OCI-LY7 (cell line): Measurements from ENCODE around the gene CCL3. TPM values are rescaled to one million over a fixed set of nuclear protein-coding genes. Genes with fewer than 3 reads are reported as not detected.

Source experiments
- BruUV-seq: library from RNA; stranded (reverse); fragments of 400-500 nt; replicated peaks from 2 replicates; lab custom pipeline; 2021; lab: Mats Ljungman, UMichigan
- CTCF ChIA-PET: fragments of 300-600 bp; sonication (Branson Sonifier 250); formaldehyde crosslinking; loops from one replicate; lab custom pipeline; 2022; ENCODE audit warnings: antibody characterized with exemption; ENCODE audit not compliant: unreplicated experiment; lab: Charles Lee
- POLR2A ChIA-PET: fragments of 300-600 bp; sonication (Branson Sonifier 250); formaldehyde crosslinking; loops from one replicate; lab custom pipeline; 2022; ENCODE audit warnings: antibody characterized with exemption; lab: Charles Lee
- DNase-seq: peaks from one replicate; pipeline ENCODE4 v3.0.0-alpha.2; 2015; ENCODE audit warnings: low spot score
- H2AFZ ChIP-seq: fragments of 200-600 bp; sonication (generic), shearing (Covaris generic); 2 replicates; pipeline ENCODE4 v1.6.1; 2014; ENCODE audit warnings: mild to moderate bottlenecking, antibody characterized with exemption, low read length, moderate library complexity
- H3K27ac ChIP-seq: fragments of 200-600 bp; sonication (generic); 2 replicates; pipeline ENCODE4 v1.5.1; 2014; ENCODE audit warnings: mixed run types, low read depth, mild to moderate bottlenecking, moderate library complexity, low read length, inconsistent platforms; ENCODE audit not compliant: poor library complexity, severe bottlenecking
- H3K36me3 ChIP-seq: fragments of 200-600 bp; sonication (generic); 2 replicates; pipeline ENCODE4 v1.6.1; 2014; ENCODE audit warnings: mild to moderate bottlenecking, antibody characterized with exemption, low read length, moderate library complexity, mixed read lengths; ENCODE audit not compliant: insufficient read depth
- H3K4me1 ChIP-seq: fragments of 200-600 bp; sonication (generic); 2 replicates; pipeline ENCODE4 v1.5.1; 2014; ENCODE audit warnings: mild to moderate bottlenecking, low read length; ENCODE audit not compliant: insufficient read depth, poor library complexity, severe bottlenecking
- H3K4me2 ChIP-seq: fragments of 200-600 bp; sonication (generic); 2 replicates; pipeline ENCODE4 v1.6.1; 2014; ENCODE audit warnings: mild to moderate bottlenecking, low read length
- H3K4me3 ChIP-seq: fragments of 200-600 bp; sonication (generic); 2 replicates; pipeline ENCODE4 v1.5.1; 2014; ENCODE audit warnings: mild to moderate bottlenecking, low read depth, low read length; ENCODE audit not compliant: poor library complexity, severe bottlenecking
- H3K79me2 ChIP-seq: fragments of 200-600 bp; sonication (generic); 2 replicates; pipeline ENCODE4 v1.6.1; 2016; ENCODE audit warnings: low read depth, mild to moderate bottlenecking, low read length, moderate library complexity, mixed read lengths; ENCODE audit not compliant: insufficient read depth
- H3K9me2 ChIP-seq: fragments of 200-600 bp; sonication (generic); 2 replicates; pipeline ENCODE4 v1.6.1; 2016; ENCODE audit warnings: mild to moderate bottlenecking, low read length, mixed read lengths; ENCODE audit not compliant: insufficient read depth
- H3K9me3 ChIP-seq: fragments of 200-600 bp; sonication (generic); 2 replicates; pipeline ENCODE4 v1.6.1; 2014; ENCODE audit warnings: mild to moderate bottlenecking, mixed run types, low read length, mixed read lengths
- H4K20me1 ChIP-seq: fragments of 200-600 bp; sonication (generic); 2 replicates; pipeline ENCODE4 v1.6.1; 2014; ENCODE audit warnings: mild to moderate bottlenecking, antibody characterized with exemption, low read length, moderate library complexity, mixed read lengths; ENCODE audit not compliant: insufficient read depth
- CTCF ChIP-seq: fragments of 200-600 bp; sonication (generic); conservative IDR thresholded peaks from 2 replicates; pipeline ENCODE4 v1.5.1; 2014; ENCODE audit warnings: mild to moderate bottlenecking, antibody characterized with exemption, low read length, moderate library complexity, mixed read lengths
- EZH2phosphoT487 ChIP-seq: fragments of 200-600 bp; sonication (generic); IDR thresholded peaks from 2 replicates; pipeline ENCODE4 v1.6.1; 2018; ENCODE audit warnings: low read depth, borderline replicate concordance, mild to moderate bottlenecking, mixed run types, antibody characterized with exemption, low read length, moderate library complexity, mixed read lengths
- intact Hi-C: fragments of 100-400 bp; cut with micrococcal nuclease; formaldehyde crosslinking; loops from one replicate; pipeline ENCODE4 v1.10.0; 2022; ENCODE audit not compliant: unreplicated experiment
- total RNA-seq, 2 experiments: library from RNA; depleted of rRNA in 1 of 2; stranded (reverse); fragments of >200 nt in 1 of 2; shearing (Covaris generic) in 1 of 2; gene quantifications; 2 replicates each; pipeline ENCODE4 v1.2.3, GENCODE V29; 2014 to 2022

Gene CCL3
- total RNA-seq, 2 experiments from 2014 or later, result not detected

GRCh38 chr17:36130346-36130745 lies 40.4 kb upstream of the CCL3 start:
- POLR2A ChIA-PET, result interaction anchor here (0.6 kb wide), 1 partner anchor 17 kb away, joined by 3 read pairs; no protein-coding TSS in a partner anchor
- intact Hi-C loops, result no loop called here
- Histone ChIP-seq H3K79me2 (no peaks in the 10 kb centered on the region), H3K4me3 (no peak overlapping the region), H3K36me3 (no peaks in the 10 kb centered on the region), H3K9me3 (peaks cover 19% of the 10 kb centered on the region), H2AFZ (no peak overlapping the region), H3K4me2 (no peak overlapping the region), H3K27ac (no peak overlapping the region), H3K4me1 (peaks cover 20% of the 10 kb centered on the region), H3K9me2 (no peaks in the 10 kb centered on the region), H4K20me1 (no peaks in the 10 kb centered on the region)
- no TSS peak for BruUV-seq
- TF ChIP-seq EZH2phosphoT487, result no peak
- no peak for DNase-seq
- CTCF ChIA-PET, result no interaction called here

DNA sequence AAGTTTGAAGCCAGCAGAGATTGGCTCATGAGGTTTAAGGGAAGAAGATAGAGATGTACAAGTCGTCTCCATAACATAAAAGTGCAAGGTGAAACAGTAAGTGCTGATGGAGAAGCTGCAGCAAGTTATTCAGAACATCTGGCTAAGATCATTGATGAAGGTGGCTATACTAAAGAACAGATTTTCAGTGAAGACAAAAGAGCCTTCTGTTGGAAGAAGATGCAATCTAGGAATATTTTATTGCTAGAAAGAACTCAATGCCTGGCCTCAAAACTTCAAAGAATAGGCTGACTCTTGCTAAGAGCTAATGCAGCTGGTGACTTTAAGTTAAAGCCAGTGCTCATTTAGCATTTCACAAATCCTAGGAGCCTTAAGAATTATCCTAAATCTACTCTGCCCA lies 39.7 kb upstream of the CCL3 start:
- H3K27ac ChIP-seq, result no peak overlapping the region
- no peaks in the 10 kb centered on the region for H3K36me3 ChIP-seq
- no peak overlapping the region for H2AFZ ChIP-seq
- no peaks in the 10 kb centered on the region for H4K20me1 ChIP-seq
- CTCF ChIA-PET, result no interaction called here
- H3K4me3 ChIP-seq, result no peak overlapping the region
- intact Hi-C loops, result no loop called here
- BruUV-seq, result no TSS peak
- no peaks in the 10 kb centered on the region for H3K79me2 ChIP-seq
- peaks cover 26% of the 10 kb centered on the region for H3K9me3 ChIP-seq
- TF ChIP-seq CTCF (no peak), EZH2phosphoT487 (no peak)
- H3K9me2 ChIP-seq, result no peaks in the 10 kb centered on the region
- POLR2A ChIA-PET, result no interaction called here
- no peak overlapping the region for H3K4me2 ChIP-seq
- no peak for DNase-seq
- peaks cover 20% of the 10 kb centered on the region for H3K4me1 ChIP-seq

- intact Hi-C loops, result no loop called here
- no peak for TF ChIP-seq EZH2phosphoT487
- TF ChIP-seq CTCF, result no peak
- Histone ChIP-seq H3K4me3 (no peak overlapping the region), H4K20me1 (no peaks in the 10 kb centered on the region), H3K4me1 (peaks cover 20% of the 10 kb centered on the region), H3K36me3 (no peaks in the 10 kb centered on the region), H3K9me2 (no peaks in the 10 kb centered on the region), H2AFZ (no peak overlapping the region), H3K79me2 (no peaks in the 10 kb centered on the region), H3K4me2 (no peak overlapping the region), H3K27ac (no peak overlapping the region), H3K9me3 (peaks cover 35% of the 10 kb centered on the region)
- no peak for DNase-seq
- ChIA-PET POLR2A (interaction anchor here (1.3 kb wide), 1 partner anchor 15 kb away, joined by 3 read pairs; no protein-coding TSS in a partner anchor), CTCF (no interaction called here)
- no TSS peak for BruUV-seq
These were observed 38.6 kb upstream of the CCL3 start for GRCh38 chr17:36128411-36128978.
